ENCODE results near the gene CDPF1.

- TF ChIP-seq MAX (IDR thresholded peaks at IDR 0.05) (no peak), MAFK (IDR thresholded peaks at IDR 0.05; ENCODE audit: partially characterized antibody) (no peak), POLR2A (IDR thresholded peaks at IDR 0.05; ENCODE audit: low read length) (no peak), CTCF (IDR thresholded peaks at IDR 0.05) (no peak), EP300 (IDR thresholded peaks at IDR 0.05) (no peak), RFX5 (IDR thresholded peaks at IDR 0.05) (no peak), CBX8 (IDR thresholded peaks at IDR 0.05) (no peak), CHD2 (IDR thresholded peaks at IDR 0.05; ENCODE audit: low read length, partially characterized antibody) (no peak), GATA3 (IDR thresholded peaks at IDR 0.05; ENCODE audit: borderline replicate concordance) (no peak), HDAC2 (IDR thresholded peaks at IDR 0.05) (no peak), BHLHE40 (IDR thresholded peaks at IDR 0.05; ENCODE audit: low read depth, low read length) (no peak)
- TF ChIP-seq, protein P1, sequence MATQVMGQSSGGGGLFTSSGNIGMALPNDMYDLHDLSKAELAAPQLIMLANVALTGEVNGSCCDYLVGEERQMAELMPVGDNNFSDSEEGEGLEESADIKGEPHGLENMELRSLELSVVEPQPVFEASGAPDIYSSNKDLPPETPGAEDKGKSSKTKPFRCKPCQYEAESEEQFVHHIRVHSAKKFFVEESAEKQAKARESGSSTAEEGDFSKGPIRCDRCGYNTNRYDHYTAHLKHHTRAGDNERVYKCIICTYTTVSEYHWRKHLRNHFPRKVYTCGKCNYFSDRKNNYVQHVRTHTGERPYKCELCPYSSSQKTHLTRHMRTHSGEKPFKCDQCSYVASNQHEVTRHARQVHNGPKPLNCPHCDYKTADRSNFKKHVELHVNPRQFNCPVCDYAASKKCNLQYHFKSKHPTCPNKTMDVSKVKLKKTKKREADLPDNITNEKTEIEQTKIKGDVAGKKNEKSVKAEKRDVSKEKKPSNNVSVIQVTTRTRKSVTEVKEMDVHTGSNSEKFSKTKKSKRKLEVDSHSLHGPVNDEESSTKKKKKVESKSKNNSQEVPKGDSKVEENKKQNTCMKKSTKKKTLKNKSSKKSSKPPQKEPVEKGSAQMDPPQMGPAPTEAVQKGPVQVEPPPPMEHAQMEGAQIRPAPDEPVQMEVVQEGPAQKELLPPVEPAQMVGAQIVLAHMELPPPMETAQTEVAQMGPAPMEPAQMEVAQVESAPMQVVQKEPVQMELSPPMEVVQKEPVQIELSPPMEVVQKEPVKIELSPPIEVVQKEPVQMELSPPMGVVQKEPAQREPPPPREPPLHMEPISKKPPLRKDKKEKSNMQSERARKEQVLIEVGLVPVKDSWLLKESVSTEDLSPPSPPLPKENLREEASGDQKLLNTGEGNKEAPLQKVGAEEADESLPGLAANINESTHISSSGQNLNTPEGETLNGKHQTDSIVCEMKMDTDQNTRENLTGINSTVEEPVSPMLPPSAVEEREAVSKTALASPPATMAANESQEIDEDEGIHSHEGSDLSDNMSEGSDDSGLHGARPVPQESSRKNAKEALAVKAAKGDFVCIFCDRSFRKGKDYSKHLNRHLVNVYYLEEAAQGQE (IDR thresholded peaks at IDR 0.05), result no peak
These were observed 8.6 kb downstream of the CDPF1 start for GRCh38 chr22:46241396-46242007.
